GM19023 (cell line): ENCODE results near the gene AMBP.

Experiments used
- ATAC-seq: cut with Tn5 transposase; IDR thresholded peaks from one replicate; pipeline ENCODE4 v1.9.1; 2021; ENCODE audit warnings: mild to moderate bottlenecking, moderate library complexity; ENCODE audit not compliant: unreplicated experiment

Gene AMBP

GRCh38 chr9:114012126-114012525 is 66.0 kb downstream of the AMBP start:
- ATAC-seq: no peak

DNA sequence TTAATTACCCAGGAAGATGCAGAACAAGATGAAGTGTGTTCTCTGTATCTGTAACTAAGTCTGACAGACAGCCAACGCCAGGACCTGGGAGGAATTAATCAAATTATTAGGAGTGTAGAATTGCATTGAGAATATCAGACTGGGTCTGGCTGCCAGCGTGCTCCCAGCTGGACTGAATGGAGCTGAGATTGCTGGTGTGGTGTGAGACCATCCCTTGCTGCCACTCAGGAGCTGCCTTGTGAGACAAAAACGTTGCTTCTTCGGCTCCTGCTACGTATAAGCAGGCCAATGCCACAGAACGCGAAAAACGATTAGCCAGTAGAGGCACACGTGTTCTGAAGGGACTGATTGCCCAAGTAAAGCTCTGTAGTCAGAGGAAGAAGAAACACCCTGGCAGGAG is 66.8 kb downstream of the AMBP start:
- no peak for ATAC-seq
